Measurements from ENCODE around the gene SNTB2.

DNA sequence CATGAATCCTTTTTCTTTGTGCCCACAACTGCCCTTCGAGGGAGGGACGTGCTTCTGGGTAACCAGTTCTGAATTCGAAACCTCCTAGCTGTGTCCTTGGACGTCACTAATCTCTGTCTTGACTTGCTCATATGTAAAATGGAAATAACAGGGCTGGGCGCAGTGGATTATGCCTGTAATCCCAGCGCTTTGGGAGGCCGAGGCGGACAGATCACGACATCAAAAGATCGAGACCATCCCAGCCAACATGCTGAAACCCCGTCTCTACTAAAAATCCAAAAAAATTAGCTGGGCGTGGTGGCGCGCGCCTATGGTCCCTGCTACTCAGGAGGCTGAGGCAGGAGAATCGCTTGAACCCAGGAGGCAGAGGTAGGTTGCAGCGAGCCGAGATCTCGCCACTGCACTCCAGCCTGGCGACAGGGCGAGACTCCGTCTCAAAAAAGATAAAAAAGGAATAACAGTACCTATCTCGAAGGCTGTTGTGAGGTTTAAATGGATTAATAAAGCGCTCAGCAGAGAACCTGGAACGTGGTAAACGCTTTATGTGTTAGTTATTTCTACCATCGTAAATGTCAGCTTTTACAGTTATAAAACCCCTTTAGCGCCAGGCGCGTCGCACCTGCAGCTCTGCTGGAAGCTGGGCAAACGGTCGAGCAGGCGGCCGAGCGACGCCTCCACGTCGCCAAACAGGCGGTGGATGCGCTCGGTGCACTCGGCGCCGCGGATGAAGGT, 151.8 kb downstream of the SNTB2 start:
- TF ChIP-seq, protein P1, sequence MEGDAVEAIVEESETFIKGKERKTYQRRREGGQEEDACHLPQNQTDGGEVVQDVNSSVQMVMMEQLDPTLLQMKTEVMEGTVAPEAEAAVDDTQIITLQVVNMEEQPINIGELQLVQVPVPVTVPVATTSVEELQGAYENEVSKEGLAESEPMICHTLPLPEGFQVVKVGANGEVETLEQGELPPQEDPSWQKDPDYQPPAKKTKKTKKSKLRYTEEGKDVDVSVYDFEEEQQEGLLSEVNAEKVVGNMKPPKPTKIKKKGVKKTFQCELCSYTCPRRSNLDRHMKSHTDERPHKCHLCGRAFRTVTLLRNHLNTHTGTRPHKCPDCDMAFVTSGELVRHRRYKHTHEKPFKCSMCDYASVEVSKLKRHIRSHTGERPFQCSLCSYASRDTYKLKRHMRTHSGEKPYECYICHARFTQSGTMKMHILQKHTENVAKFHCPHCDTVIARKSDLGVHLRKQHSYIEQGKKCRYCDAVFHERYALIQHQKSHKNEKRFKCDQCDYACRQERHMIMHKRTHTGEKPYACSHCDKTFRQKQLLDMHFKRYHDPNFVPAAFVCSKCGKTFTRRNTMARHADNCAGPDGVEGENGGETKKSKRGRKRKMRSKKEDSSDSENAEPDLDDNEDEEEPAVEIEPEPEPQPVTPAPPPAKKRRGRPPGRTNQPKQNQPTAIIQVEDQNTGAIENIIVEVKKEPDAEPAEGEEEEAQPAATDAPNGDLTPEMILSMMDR (IDR thresholded peaks at IDR 0.05), result no peak
- TF ChIP-seq POLR2A (IDR thresholded peaks at IDR 0.05) (no peak), POLR2AphosphoS5 (IDR thresholded peaks at IDR 0.05) (no peak), EP300 (IDR thresholded peaks at IDR 0.05) (no peak)
